Endothelial cell (in vitro differentiated cells): Measurements from ENCODE around the gene PCED1B. TPM values are rescaled to one million over a fixed set of nuclear protein-coding genes. Genes with fewer than 3 reads are reported as not detected.
"Not testable (repeated sequence)": the region's sequence is repeated elsewhere in the genome, so short reads cannot be mapped to it uniquely, and the experiment has no call there.

Experiments used
- DNase-seq: peaks from one replicate; pipeline ENCODE4 v3.0.0; 2021; ENCODE audit warnings: low spot score
- H3K27ac Mint-ChIP-seq: one replicate; pipeline ENCODE4 v1.8.0; 2021; ENCODE audit warnings: mixed read lengths, inconsistent platforms; ENCODE audit not compliant: unreplicated experiment
- H3K27me3 Mint-ChIP-seq: one replicate; pipeline ENCODE4 v1.8.0; 2021; ENCODE audit warnings: mild to moderate bottlenecking, moderate library complexity, mixed read lengths, inconsistent platforms; ENCODE audit not compliant: unreplicated experiment
- H3K36me3 Mint-ChIP-seq: one replicate; pipeline ENCODE4 v1.8.0; 2021; ENCODE audit warnings: mild to moderate bottlenecking, low read depth, mixed read lengths, inconsistent platforms; ENCODE audit not compliant: unreplicated experiment
- H3K4me1 Mint-ChIP-seq: one replicate; pipeline ENCODE4 v1.8.0; 2021; ENCODE audit warnings: mild to moderate bottlenecking, mixed read lengths, inconsistent platforms; ENCODE audit not compliant: unreplicated experiment
- H3K4me3 Mint-ChIP-seq: one replicate; pipeline ENCODE4 v1.8.0; 2021; ENCODE audit warnings: mild to moderate bottlenecking, mixed read lengths, inconsistent platforms; ENCODE audit not compliant: unreplicated experiment
- H3K9me3 Mint-ChIP-seq: one replicate; pipeline ENCODE4 v1.8.0; 2021; ENCODE audit warnings: mixed read lengths, inconsistent platforms; ENCODE audit not compliant: unreplicated experiment
- CTCF ChIP-seq: fragments of 200-600 bp; sonication (generic); IDR thresholded peaks from one replicate; pipeline ENCODE4 v1.5.0; 2021; ENCODE audit warnings: antibody characterized with exemption; ENCODE audit not compliant: unreplicated experiment
- total RNA-seq: library from RNA; stranded (reverse); fragmentation: NEBNext Ultra II Directional; extraction: Animal tissue kit (Norgen Biotek cat#: 25700); gene quantifications from one replicate; pipeline ENCODE4 v1.2.1, GENCODE V29; 2021; ENCODE audit not compliant: unreplicated experiment

PCED1B gene
- total RNA-seq, 1 donor from 2014 or later: 9.7 TPM

GRCh38 chr12:47274760-47275159 is 195.3 kb downstream of the PCED1B start:
- no peak overlapping the region for H3K27ac Mint-ChIP-seq
- H3K9me3 Mint-ChIP-seq: no peaks in the 10 kb centered on the region
- H3K4me1 Mint-ChIP-seq: peaks cover 64% of the 10 kb centered on the region
- no peak for DNase-seq
- no peak overlapping the region for H3K4me3 Mint-ChIP-seq
- H3K36me3 Mint-ChIP-seq: no peaks in the 10 kb centered on the region
- no peak for TF ChIP-seq CTCF
- peaks cover 7% of the 10 kb centered on the region for H3K27me3 Mint-ChIP-seq

GRCh38 chr12:47276253-47276620 is 196.8 kb downstream of the PCED1B start:
- no peak for DNase-seq
- H3K36me3 Mint-ChIP-seq: no peaks in the 10 kb centered on the region
- peaks cover 51% of the 10 kb centered on the region for H3K4me1 Mint-ChIP-seq
- no peak overlapping the region for H3K4me3 Mint-ChIP-seq
- H3K9me3 Mint-ChIP-seq: no peaks in the 10 kb centered on the region
- no peak for TF ChIP-seq CTCF
- no peak overlapping the region for H3K27ac Mint-ChIP-seq
- peaks cover 4% of the 10 kb centered on the region for H3K27me3 Mint-ChIP-seq

GRCh38 chr12:47276621-47277309 is 197.3 kb downstream of the PCED1B start:
- Mint-ChIP-seq H3K4me3 (peak overlapping the region; percentile 8), H3K9me3 (no peaks in the 10 kb centered on the region), H3K36me3 (no peaks in the 10 kb centered on the region), H3K4me1 (peaks cover 48% of the 10 kb centered on the region), H3K27me3 (peaks cover 4% of the 10 kb centered on the region), H3K27ac (no peak overlapping the region)
- no peak for TF ChIP-seq CTCF
- DNase-seq: peak; percentile 7

- Mint-ChIP-seq H3K9me3 (no peaks in the 10 kb centered on the region), H3K4me1 (peaks cover 39% of the 10 kb centered on the region), H3K27ac (no peak overlapping the region), H3K36me3 (no peaks in the 10 kb centered on the region), H3K27me3 (peaks cover 4% of the 10 kb centered on the region), H3K4me3 (no peak overlapping the region)
- DNase-seq: no peak
- no peak for TF ChIP-seq CTCF
Measured at GRCh38 chr12:47277972-47278448, 198.6 kb downstream of the PCED1B start.

- H3K36me3 Mint-ChIP-seq, H3K27ac Mint-ChIP-seq, H3K27me3 Mint-ChIP-seq, DNase-seq, H3K4me3 Mint-ChIP-seq, H3K9me3 Mint-ChIP-seq: not testable (repeated sequence)
- peaks cover 26% of the 10 kb centered on the region for H3K4me1 Mint-ChIP-seq
Measured at GRCh38 chr12:47279758-47280157, 200.3 kb downstream of the PCED1B start.
